GM23338 (cell line): ENCODE data around the gene PRKCG. TPM values are rescaled to one million over a fixed set of nuclear protein-coding genes. Genes with fewer than 3 reads are reported as not detected.

ENCODE experiments used
- ATAC-seq: fragments of 200-7000 bp; cut with Tn5 transposase; 3 replicates; pipeline ENCODE4 v1.9.1; 2020
- DNase-seq: peaks from one replicate; pipeline ENCODE4 v3.0.0-alpha.2; 2015; ENCODE audit warnings: low spot score
- H2AFZ ChIP-seq: fragments of 200-600 bp; sonication (generic); 2 replicates; pipeline ENCODE4 v1.8.0; 2016; ENCODE audit warnings: antibody characterized with exemption, mild to moderate bottlenecking, moderate library complexity
- H3F3A ChIP-seq: fragments of 200-600 bp; sonication (generic); replicated peaks from 2 replicates; pipeline ENCODE4 v1.8.0; 2017; ENCODE audit warnings: antibody characterized with exemption, mixed run types, low read depth
- H3K27ac ChIP-seq: fragments of 200-600 bp; sonication (generic); 2 replicates; pipeline ENCODE4 v1.6.1; 2016; ENCODE audit warnings: low read depth
- H3K27me3 ChIP-seq: fragments of 200-600 bp; sonication (generic); 2 replicates; pipeline ENCODE4 v1.8.0; 2016; ENCODE audit warnings: mild to moderate bottlenecking, mixed run types, moderate library complexity; ENCODE audit not compliant: insufficient read depth
- H3K36me3 ChIP-seq: fragments of 200-600 bp; sonication (generic); 2 replicates; pipeline ENCODE4 v1.8.0; 2016; ENCODE audit warnings: mild to moderate bottlenecking; ENCODE audit not compliant: insufficient read depth
- H3K4me1 ChIP-seq: fragments of 200-600 bp; sonication (generic); 2 replicates; pipeline ENCODE4 v1.8.0; 2016; ENCODE audit warnings: mild to moderate bottlenecking, moderate library complexity; ENCODE audit not compliant: insufficient read depth
- H3K4me2 ChIP-seq: fragments of 200-600 bp; sonication (generic); 2 replicates; pipeline ENCODE4 v1.7.1; 2017; ENCODE audit warnings: mixed run types
- H3K4me3 ChIP-seq: fragments of 200-600 bp; sonication (generic); 2 replicates; pipeline ENCODE4 v1.6.1; 2016; ENCODE audit warnings: mixed run types
- H3K79me2 ChIP-seq: fragments of 200-600 bp; sonication (generic); replicated peaks from 2 replicates; pipeline ENCODE4 v1.8.0; 2017; ENCODE audit warnings: mild to moderate bottlenecking; ENCODE audit not compliant: insufficient read depth
- H3K9me2 ChIP-seq: fragments of 200-600 bp; sonication (generic); 2 replicates; pipeline ENCODE4 v1.8.0; 2017; ENCODE audit not compliant: insufficient read depth
- H4K20me1 ChIP-seq: fragments of 200-600 bp; sonication (generic); replicated peaks from 2 replicates; pipeline ENCODE4 v1.8.0; 2017; ENCODE audit warnings: mild to moderate bottlenecking; ENCODE audit not compliant: insufficient read depth
- H3K27ac Mint-ChIP-seq: 2 replicates; pipeline ENCODE4 v1.8.0; 2020; ENCODE audit warnings: inconsistent platforms, mild to moderate bottlenecking, moderate library complexity, mixed read lengths
- H3K27me3 Mint-ChIP-seq: 3 replicates; pipeline ENCODE4 v1.8.0; 2022; ENCODE audit warnings: low read depth, mild to moderate bottlenecking, moderate library complexity, mixed read lengths, inconsistent platforms; ENCODE audit not compliant: insufficient read depth, poor library complexity
- H3K36me3 Mint-ChIP-seq: 3 replicates; pipeline ENCODE4 v1.8.0; 2021; ENCODE audit warnings: low read depth, mild to moderate bottlenecking, inconsistent platforms, moderate library complexity, mixed read lengths
- H3K4me1 Mint-ChIP-seq: 3 replicates; pipeline ENCODE4 v1.8.0; 2020; ENCODE audit warnings: mild to moderate bottlenecking, inconsistent platforms, mixed read lengths
- H3K4me3 Mint-ChIP-seq: 3 replicates; pipeline ENCODE4 v1.8.0; 2021; ENCODE audit warnings: moderate library complexity, mild to moderate bottlenecking, inconsistent platforms, mixed read lengths
- H3K9me3 Mint-ChIP-seq: 3 replicates; pipeline ENCODE4 v1.8.0; 2020; ENCODE audit warnings: moderate library complexity, mild to moderate bottlenecking, inconsistent platforms, mixed read lengths
- CREB1 ChIP-seq: fragments of 250-450 bp; sonication (Bioruptor Pico); IDR thresholded peaks from 2 replicates; pipeline ENCODE4 v1.5.0; 2020; ENCODE audit warnings: low read depth, mild to moderate bottlenecking, moderate library complexity
- EZH2 ChIP-seq: fragments of 200-600 bp; sonication (generic); IDR thresholded peaks from one replicate; pipeline ENCODE4 v1.8.0; 2017; ENCODE audit warnings: antibody characterized with exemption, mild to moderate bottlenecking, low read depth; ENCODE audit not compliant: unreplicated experiment
- EZH2phosphoT487 ChIP-seq: fragments of 200-600 bp; sonication (generic); IDR thresholded peaks from one replicate; pipeline ENCODE4 v1.8.1; 2018; ENCODE audit warnings: antibody characterized with exemption; ENCODE audit not compliant: unreplicated experiment
- JUNB ChIP-seq: IDR thresholded peaks from one replicate; pipeline ENCODE4 v1.6.1; 2016; ENCODE audit warnings: antibody characterized with exemption; ENCODE audit not compliant: unreplicated experiment
- NANOG ChIP-seq: IDR thresholded peaks from 2 replicates; pipeline ENCODE4 v1.6.1; 2016; ENCODE audit warnings: antibody characterized with exemption, borderline replicate concordance
- POLR2AphosphoS5 ChIP-seq: IDR thresholded peaks from 2 replicates; pipeline ENCODE4 v1.6.1; 2016; ENCODE audit warnings: antibody characterized with exemption, low read depth
- STAT1 ChIP-seq: IDR thresholded peaks from one replicate; pipeline ENCODE4 v1.6.1; 2016; ENCODE audit warnings: antibody characterized with exemption; ENCODE audit not compliant: unreplicated experiment
- ZNF114 ChIP-seq: fragments of 250-450 bp; sonication (Bioruptor Pico); IDR thresholded peaks from 2 replicates; pipeline ENCODE4 v1.5.0; 2020; ENCODE audit warnings: mild to moderate bottlenecking, moderate library complexity
- ZNF331 ChIP-seq: fragments of 250-450 bp; sonication (Bioruptor Pico); IDR thresholded peaks from 2 replicates; pipeline ENCODE4 v1.5.0; 2020; ENCODE audit warnings: low read depth, mild to moderate bottlenecking, moderate library complexity
- polyA plus RNA-seq: library from polyadenylated mRNA; unstranded; fragments of >200 nt; fragmentation: Nextera tagmentation; extraction: Ambion mirVana; gene quantifications from 2 replicates; pipeline ENCODE4 v1.2.1, GENCODE V29; 2016
- total RNA-seq: library from RNA; depleted of rRNA; stranded (reverse); fragments of >200 nt; shearing (Covaris generic); gene quantifications from 2 replicates; pipeline ENCODE4 v1.2.3, GENCODE V29; 2014
- TF ChIP-seq, protein P1 (sequence below): IDR thresholded peaks from one replicate; pipeline ENCODE4 v1.6.1; 2018; ENCODE audit warnings: antibody characterized with exemption; ENCODE audit not compliant: unreplicated experiment
- TF ChIP-seq, protein P2 (sequence below): IDR thresholded peaks from 2 replicates; pipeline ENCODE4 v1.6.1; 2016; ENCODE audit warnings: antibody characterized with exemption
- TF ChIP-seq, protein P3 (sequence below): fragments of 250-450 bp; sonication (Bioruptor Pico); IDR thresholded peaks from 2 replicates; pipeline ENCODE4 v1.5.0; 2020; ENCODE audit warnings: mild to moderate bottlenecking, moderate library complexity
- TF ChIP-seq, protein P4 (sequence below), 2 experiments: fragments of 200-600 bp in 1 of 2; sonication (generic) in 1 of 2; conservative IDR thresholded peaks; 2 replicates each; pipeline versions ENCODE4 v1.5.1 to v1.6.1; 2016 to 2017; ENCODE audit warnings: antibody characterized with exemption in 2 of 2, low read depth in 2 of 2, mild to moderate bottlenecking in 2 of 2, moderate library complexity in 1 of 2

PRKCG gene
- total and polyA plus RNA-seq, 2 experiments from 2014 or later, result 15.4 to 15.9 TPM

GRCh38 chr19:53953383-53953782 is 71.4 kb downstream of the PRKCG start:
- Histone ChIP-seq H4K20me1 (no peaks in the 10 kb centered on the region), H3K27ac (no peak overlapping the region), H3K4me3 (no peak overlapping the region), H3K36me3 (no peaks in the 10 kb centered on the region), H3K4me1 (peaks cover 38% of the 10 kb centered on the region), H3K79me2 (no peaks in the 10 kb centered on the region), H3K9me2 (no peaks in the 10 kb centered on the region; the same call in 1 of the 2 replicates), H3F3A (peaks cover 12% of the 10 kb centered on the region; the same call in 1 of the 2 replicates), H2AFZ (no peak overlapping the region), H3K27me3 (no peaks in the 10 kb centered on the region; the same call in 1 of the 2 replicates), H3K4me2 (no peak overlapping the region)
- H3K36me3 Mint-ChIP-seq, result peaks cover 3% of the 10 kb centered on the region; the same call in 2 of the 3 replicates
- no peak overlapping the region for H3K4me3 Mint-ChIP-seq
- peaks cover 34% of the 10 kb centered on the region for H3K4me1 Mint-ChIP-seq
- DNase-seq (no peak), ATAC-seq (no peak)
- TF ChIP-seq EZH2 (no peak), EZH2phosphoT487 (no peak), ZNF331 (CRISPR knock-in tag) (no peak), NANOG (no peak), ZNF114 (no peak), CREB1 (no peak), POLR2AphosphoS5 (no peak), JUNB (no peak), STAT1 (no peak)
- TF ChIP-seq, protein P1, sequence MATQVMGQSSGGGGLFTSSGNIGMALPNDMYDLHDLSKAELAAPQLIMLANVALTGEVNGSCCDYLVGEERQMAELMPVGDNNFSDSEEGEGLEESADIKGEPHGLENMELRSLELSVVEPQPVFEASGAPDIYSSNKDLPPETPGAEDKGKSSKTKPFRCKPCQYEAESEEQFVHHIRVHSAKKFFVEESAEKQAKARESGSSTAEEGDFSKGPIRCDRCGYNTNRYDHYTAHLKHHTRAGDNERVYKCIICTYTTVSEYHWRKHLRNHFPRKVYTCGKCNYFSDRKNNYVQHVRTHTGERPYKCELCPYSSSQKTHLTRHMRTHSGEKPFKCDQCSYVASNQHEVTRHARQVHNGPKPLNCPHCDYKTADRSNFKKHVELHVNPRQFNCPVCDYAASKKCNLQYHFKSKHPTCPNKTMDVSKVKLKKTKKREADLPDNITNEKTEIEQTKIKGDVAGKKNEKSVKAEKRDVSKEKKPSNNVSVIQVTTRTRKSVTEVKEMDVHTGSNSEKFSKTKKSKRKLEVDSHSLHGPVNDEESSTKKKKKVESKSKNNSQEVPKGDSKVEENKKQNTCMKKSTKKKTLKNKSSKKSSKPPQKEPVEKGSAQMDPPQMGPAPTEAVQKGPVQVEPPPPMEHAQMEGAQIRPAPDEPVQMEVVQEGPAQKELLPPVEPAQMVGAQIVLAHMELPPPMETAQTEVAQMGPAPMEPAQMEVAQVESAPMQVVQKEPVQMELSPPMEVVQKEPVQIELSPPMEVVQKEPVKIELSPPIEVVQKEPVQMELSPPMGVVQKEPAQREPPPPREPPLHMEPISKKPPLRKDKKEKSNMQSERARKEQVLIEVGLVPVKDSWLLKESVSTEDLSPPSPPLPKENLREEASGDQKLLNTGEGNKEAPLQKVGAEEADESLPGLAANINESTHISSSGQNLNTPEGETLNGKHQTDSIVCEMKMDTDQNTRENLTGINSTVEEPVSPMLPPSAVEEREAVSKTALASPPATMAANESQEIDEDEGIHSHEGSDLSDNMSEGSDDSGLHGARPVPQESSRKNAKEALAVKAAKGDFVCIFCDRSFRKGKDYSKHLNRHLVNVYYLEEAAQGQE, result no peak
- TF ChIP-seq, protein P2, sequence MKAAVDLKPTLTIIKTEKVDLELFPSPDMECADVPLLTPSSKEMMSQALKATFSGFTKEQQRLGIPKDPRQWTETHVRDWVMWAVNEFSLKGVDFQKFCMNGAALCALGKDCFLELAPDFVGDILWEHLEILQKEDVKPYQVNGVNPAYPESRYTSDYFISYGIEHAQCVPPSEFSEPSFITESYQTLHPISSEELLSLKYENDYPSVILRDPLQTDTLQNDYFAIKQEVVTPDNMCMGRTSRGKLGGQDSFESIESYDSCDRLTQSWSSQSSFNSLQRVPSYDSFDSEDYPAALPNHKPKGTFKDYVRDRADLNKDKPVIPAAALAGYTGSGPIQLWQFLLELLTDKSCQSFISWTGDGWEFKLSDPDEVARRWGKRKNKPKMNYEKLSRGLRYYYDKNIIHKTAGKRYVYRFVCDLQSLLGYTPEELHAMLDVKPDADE, result no peak
- TF ChIP-seq, protein P3, sequence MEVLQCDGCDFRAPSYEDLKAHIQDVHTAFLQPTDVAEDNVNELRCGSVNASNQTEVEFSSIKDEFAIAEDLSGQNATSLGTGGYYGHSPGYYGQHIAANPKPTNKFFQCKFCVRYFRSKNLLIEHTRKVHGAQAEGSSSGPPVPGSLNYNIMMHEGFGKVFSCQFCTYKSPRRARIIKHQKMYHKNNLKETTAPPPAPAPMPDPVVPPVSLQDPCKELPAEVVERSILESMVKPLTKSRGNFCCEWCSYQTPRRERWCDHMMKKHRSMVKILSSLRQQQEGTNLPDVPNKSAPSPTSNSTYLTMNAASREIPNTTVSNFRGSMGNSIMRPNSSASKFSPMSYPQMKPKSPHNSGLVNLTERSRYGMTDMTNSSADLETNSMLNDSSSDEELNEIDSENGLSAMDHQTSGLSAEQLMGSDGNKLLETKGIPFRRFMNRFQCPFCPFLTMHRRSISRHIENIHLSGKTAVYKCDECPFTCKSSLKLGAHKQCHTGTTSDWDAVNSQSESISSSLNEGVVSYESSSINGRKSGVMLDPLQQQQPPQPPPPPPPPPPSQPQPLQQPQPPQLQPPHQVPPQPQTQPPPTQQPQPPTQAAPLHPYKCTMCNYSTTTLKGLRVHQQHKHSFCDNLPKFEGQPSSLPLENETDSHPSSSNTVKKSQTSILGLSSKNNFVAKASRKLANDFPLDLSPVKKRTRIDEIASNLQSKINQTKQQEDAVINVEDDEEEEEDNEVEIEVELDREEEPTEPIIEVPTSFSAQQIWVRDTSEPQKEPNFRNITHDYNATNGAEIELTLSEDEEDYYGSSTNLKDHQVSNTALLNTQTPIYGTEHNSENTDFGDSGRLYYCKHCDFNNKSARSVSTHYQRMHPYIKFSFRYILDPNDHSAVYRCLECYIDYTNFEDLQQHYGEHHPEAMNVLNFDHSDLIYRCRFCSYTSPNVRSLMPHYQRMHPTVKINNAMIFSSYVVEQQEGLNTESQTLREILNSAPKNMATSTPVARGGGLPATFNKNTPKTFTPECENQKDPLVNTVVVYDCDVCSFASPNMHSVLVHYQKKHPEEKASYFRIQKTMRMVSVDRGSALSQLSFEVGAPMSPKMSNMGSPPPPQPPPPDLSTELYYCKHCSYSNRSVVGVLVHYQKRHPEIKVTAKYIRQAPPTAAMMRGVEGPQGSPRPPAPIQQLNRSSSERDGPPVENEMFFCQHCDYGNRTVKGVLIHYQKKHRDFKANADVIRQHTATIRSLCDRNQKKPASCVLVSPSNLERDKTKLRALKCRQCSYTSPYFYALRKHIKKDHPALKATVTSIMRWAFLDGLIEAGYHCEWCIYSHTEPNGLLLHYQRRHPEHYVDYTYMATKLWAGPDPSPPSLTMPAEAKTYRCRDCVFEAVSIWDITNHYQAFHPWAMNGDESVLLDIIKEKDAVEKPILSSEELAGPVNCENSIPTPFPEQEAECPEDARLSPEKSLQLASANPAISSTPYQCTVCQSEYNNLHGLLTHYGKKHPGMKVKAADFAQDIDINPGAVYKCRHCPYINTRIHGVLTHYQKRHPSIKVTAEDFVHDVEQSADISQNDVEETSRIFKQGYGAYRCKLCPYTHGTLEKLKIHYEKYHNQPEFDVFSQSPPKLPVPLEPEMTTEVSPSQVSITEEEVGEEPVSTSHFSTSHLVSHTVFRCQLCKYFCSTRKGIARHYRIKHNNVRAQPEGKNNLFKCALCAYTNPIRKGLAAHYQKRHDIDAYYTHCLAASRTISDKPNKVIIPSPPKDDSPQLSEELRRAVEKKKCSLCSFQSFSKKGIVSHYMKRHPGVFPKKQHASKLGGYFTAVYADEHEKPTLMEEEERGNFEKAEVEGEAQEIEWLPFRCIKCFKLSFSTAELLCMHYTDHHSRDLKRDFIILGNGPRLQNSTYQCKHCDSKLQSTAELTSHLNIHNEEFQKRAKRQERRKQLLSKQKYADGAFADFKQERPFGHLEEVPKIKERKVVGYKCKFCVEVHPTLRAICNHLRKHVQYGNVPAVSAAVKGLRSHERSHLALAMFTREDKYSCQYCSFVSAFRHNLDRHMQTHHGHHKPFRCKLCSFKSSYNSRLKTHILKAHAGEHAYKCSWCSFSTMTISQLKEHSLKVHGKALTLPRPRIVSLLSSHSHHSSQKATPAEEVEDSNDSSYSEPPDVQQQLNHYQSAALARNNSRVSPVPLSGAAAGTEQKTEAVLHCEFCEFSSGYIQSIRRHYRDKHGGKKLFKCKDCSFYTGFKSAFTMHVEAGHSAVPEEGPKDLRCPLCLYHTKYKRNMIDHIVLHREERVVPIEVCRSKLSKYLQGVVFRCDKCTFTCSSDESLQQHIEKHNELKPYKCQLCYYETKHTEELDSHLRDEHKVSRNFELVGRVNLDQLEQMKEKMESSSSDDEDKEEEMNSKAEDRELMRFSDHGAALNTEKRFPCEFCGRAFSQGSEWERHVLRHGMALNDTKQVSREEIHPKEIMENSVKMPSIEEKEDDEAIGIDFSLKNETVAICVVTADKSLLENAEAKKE (CRISPR knock-in tag), result no peak
- TF ChIP-seq, protein P4, sequence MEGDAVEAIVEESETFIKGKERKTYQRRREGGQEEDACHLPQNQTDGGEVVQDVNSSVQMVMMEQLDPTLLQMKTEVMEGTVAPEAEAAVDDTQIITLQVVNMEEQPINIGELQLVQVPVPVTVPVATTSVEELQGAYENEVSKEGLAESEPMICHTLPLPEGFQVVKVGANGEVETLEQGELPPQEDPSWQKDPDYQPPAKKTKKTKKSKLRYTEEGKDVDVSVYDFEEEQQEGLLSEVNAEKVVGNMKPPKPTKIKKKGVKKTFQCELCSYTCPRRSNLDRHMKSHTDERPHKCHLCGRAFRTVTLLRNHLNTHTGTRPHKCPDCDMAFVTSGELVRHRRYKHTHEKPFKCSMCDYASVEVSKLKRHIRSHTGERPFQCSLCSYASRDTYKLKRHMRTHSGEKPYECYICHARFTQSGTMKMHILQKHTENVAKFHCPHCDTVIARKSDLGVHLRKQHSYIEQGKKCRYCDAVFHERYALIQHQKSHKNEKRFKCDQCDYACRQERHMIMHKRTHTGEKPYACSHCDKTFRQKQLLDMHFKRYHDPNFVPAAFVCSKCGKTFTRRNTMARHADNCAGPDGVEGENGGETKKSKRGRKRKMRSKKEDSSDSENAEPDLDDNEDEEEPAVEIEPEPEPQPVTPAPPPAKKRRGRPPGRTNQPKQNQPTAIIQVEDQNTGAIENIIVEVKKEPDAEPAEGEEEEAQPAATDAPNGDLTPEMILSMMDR (conservative IDR thresholded peaks at IDR 0.05; ENCODE audit: low read depth in 2 of 2), result no peak
- H3K27ac Mint-ChIP-seq, result no peak overlapping the region
- no peaks in the 10 kb centered on the region; the same call in 2 of the 3 replicates for H3K9me3 Mint-ChIP-seq
- peaks cover 11% of the 10 kb centered on the region for H3K27me3 Mint-ChIP-seq
